ENCODE data around the gene CTRB1. TPM values are rescaled to one million over a fixed set of nuclear protein-coding genes. Genes with fewer than 3 reads are reported as not detected.

CTRB1 gene
- total RNA-seq, 3 donors from 2014 or later: 0.67 to 0.76 TPM; not detected in 1

- H3K4me1 ChIP-seq (ENCODE audit: low read depth): peaks cover 10% of the 10 kb centered on the region
- H3K36me3 ChIP-seq (ENCODE audit: low read depth): no peaks in the 10 kb centered on the region
- H3K9me3 ChIP-seq: no peaks in the 10 kb centered on the region
- no peak overlapping the region for H3K4me3 ChIP-seq
- ATAC-seq (no peak), DNase-seq (no peak)
- intact Hi-C loops (cut with DNase I, micrococcal nuclease): loop anchor here (10.0 kb wide), 2 partner anchors 202 to 272 kb away; partner anchors contain the start of gene TMEM170A (in 1 of the 2)
- TF ChIP-seq CTCF (IDR thresholded peaks at IDR 0.05): no peak
These were observed 25.5 kb upstream of the CTRB1 start for GRCh38 chr16:75193265-75193650.

DNA sequence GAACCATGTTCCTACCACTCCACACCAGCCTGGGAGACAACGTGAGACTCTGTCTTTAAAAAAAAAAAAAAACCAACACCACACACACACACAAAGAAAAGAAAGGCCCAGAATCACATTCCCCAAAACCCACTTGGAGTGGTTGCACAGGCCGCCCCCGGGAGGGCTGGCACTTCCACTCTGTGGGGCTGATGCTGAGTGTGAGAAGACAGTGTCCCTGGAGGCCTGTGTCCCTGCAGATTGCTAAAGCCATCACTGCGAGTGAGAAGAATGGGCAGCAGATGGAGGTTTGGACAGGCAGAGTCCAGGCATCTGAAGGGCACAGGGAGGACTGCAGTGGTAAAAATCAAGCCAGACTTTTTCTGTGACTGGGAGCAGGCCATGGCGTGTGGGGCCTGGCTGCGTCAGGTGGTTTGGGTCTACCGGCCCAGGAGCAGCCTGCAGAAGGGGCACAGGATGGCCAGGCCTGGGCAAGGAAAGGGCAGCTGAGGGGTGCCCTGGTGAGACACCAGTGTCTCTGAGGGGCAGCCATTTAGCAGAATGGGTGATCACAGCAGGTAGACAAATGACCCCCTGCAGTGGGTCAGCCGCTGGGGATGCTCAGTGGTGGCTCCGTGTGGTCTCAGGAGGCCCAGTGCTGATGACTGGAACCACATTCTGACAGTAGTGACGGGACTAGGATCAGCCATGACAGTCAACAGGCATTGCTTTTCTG lies 24.9 kb upstream of the CTRB1 start:
- no peak for TF ChIP-seq CTCF (IDR thresholded peaks at IDR 0.05)
- Histone ChIP-seq H3K36me3 (ENCODE audit: low read depth) (no peaks in the 10 kb centered on the region), H3K4me1 (ENCODE audit: low read depth) (peaks cover 11% of the 10 kb centered on the region), H3K4me3 (no peak overlapping the region), H3K9me3 (no peaks in the 10 kb centered on the region)
- DNase-seq (no peak), ATAC-seq (no peak)
- intact Hi-C loops (cut with DNase I, micrococcal nuclease): loop anchor here (10.0 kb wide), 2 partner anchors 201 to 271 kb away; partner anchors contain the start of gene TMEM170A (in 1 of the 2)

DNA sequence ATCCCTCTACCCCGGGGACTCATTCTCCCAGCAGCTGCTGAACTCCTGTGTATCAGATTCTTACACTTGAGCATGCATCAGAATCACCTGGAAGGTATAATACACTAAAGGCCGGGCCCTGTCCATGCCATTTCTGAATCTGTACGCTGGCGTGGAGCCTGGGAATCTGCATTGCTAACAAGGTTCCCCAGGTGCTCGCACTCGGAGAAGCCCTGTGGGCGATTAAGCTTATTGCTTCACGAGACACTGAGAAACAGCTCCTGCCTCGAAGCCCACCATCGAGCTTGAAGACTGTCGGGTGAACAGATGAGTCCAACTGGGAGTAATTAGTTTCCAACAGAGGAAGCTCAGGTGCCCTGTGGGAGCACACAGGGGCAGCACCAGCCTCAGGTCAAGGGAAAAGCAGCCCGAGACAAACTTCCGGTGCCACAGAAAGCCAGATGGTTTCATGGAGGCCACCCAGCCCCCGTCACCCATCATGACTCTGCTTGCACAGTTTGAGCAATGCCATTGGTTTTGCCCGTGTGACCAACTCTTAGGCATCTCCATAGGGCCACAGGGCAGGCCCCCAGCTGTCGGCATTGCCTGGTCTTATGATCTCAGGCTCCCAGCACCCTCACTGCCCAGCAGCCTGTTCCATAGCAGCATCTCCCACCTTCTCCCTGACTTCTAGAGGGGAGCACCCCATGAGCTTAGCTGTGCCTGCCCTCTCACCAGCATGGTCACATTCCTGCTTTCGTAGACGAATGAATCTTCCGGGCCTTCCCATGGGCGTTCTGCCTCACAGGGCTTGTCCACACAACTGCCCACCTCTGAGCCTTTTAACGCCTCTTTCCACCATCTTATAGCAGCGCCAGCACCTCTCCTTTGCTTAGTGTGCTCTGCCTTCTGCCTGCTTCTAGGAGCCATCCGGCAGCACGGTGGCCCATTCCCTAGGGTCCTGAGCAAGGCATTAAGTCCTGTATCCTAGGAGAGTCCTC lies 22.7 kb upstream of the CTRB1 start:
- no peak for TF ChIP-seq CTCF (IDR thresholded peaks at IDR 0.05)
- intact Hi-C loops (cut with DNase I, micrococcal nuclease): loop anchor here (10.0 kb wide), 2 partner anchors 199 to 269 kb away; partner anchors contain the start of gene TMEM170A (in 1 of the 2)
- H3K9me3 ChIP-seq: no peaks in the 10 kb centered on the region
- H3K4me3 ChIP-seq: no peak overlapping the region
- no peaks in the 10 kb centered on the region for H3K36me3 ChIP-seq (ENCODE audit: low read depth)
- DNase-seq: no peak
- no peak for ATAC-seq
- H3K4me1 ChIP-seq (ENCODE audit: low read depth): peaks cover 11% of the 10 kb centered on the region

DNA sequence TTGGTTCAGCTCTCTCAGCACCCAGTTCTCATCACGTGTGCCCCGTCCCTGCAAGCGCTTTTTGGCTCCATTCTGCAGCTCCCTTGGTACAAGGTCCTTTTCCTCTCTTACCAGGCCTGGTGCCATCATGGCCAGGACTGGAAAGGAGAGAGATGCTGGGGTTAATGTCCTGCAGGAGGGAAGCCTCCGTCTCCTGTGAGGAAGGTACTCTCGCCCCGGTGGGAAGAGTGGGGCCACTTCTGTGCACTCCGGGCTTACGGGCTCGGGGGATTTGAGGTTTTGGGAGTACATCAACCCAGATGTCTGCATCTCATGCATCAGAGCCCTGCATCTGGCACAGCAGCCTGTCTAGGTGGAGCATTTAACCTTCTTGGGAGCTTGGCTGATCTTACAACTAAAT lies 22.0 kb upstream of the CTRB1 start:
- H3K4me3 ChIP-seq: no peak overlapping the region
- no peak for TF ChIP-seq CTCF (IDR thresholded peaks at IDR 0.05)

GRCh38 chr16:75197522-75198134 lies 21.2 kb upstream of the CTRB1 start:
- no peak for TF ChIP-seq CTCF (IDR thresholded peaks at IDR 0.05)
- Histone ChIP-seq H3K9me3 (no peaks in the 10 kb centered on the region), H3K4me3 (no peak overlapping the region), H3K36me3 (ENCODE audit: low read depth) (no peaks in the 10 kb centered on the region), H3K4me1 (ENCODE audit: low read depth) (peaks cover 11% of the 10 kb centered on the region)
- intact Hi-C loops (cut with DNase I, micrococcal nuclease): loop anchor here (10.0 kb wide), 2 partner anchors 197 to 267 kb away; partner anchors contain the start of gene TMEM170A (in 1 of the 2)
- ATAC-seq: no peak
- DNase-seq: no peak

More for the DNA sequence above, 22.0 kb upstream of the CTRB1 start:
- Histone ChIP-seq H3K4me1 (ENCODE audit: low read depth) (peaks cover 11% of the 10 kb centered on the region), H3K9me3 (no peaks in the 10 kb centered on the region), H3K36me3 (ENCODE audit: low read depth) (no peaks in the 10 kb centered on the region)
- ATAC-seq (no peak), DNase-seq (no peak)
- intact Hi-C loops (cut with DNase I, micrococcal nuclease): loop anchor here (10.0 kb wide), 2 partner anchors 198 to 268 kb away; partner anchors contain the start of gene TMEM170A (in 1 of the 2)

Data from mucosa of descending colon (tissue), 3 donors.